Activated CD4-positive, alpha-beta T cell treated with anti-CD3 and anti-CD28 coated beads, Interleukin-2, Interleukin-6, amounts not matched to agents 100 ng/mL and 50 ng/mL, durations not matched to agents 16 hours and 8 hours (primary cell): ENCODE data around the gene CCER1.
"Not testable (repeated sequence)": the region's sequence is repeated elsewhere in the genome, so short reads cannot be mapped to it uniquely, and the experiment has no call there.

Experiments used
- DNase-seq: peaks from one replicate; pipeline ENCODE4 v3.0.0-alpha.2; 2020

CCER1 gene, protein sequence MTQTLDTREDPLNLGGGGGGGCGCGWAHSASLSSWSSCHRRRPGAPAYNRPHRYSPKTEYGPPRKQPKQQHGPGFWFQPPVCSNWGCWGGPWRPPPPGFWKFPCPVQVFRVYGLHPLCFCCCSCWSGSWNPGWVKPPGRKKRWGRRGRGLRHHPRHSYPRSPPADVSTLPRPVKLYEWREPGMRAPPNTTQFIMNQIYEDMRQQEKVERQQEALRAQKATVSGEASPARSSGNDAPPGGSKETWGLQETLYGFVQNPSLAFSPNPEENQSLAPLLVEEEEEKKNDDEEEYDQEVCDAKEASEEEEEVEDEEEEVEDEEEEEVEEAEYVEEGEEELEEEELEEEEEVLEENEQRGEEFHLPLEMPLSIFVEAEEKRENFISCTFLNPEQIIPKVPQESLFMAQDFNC

DNA sequence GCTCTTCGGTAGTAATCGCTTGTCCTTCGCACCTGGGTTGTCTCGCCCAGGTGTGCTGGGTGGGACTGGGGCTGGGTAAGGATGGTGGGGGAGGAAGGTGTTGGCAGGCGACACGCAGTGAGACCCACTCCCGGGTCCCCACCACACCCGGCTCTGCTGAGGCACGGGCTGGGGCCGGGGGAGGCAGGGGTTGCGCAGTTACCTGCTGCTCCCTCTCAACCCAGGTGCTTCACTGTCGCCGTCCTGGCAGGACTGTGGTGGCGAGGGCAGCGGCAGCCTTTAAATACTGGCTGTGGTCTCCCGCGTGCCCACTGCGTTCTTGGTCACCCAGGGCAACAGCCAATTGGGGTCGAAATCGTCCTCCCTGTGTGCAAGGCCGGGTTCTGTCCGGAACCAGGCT lies at the start of gene CCER1:
Gene CCER1 (minus strand): TSS at position 256 of the 400 bp plus-strand sequence. CDS start 434 bp downstream, outside the sequence.
- DNase-seq: no peak

DNA sequence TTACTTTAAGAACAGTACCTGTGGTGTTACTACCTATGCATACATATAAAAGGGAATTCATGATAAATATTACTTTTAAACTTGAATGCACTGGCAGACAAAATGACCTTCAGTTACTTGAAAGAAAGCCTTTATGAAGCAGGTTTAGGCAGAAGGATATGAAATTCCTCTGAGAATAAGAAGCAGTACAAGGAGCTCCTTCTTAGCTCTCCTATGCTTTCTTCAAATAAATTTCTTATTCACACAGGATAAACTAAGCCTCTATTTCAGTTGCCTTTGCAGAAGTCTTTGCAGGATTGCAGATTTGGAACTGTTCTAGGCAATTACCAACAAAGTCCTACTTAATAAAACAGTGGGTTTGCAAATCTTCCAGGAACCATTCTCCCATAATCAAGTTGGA lies 48.8 kb upstream of the CCER1 start:
- no peak for DNase-seq

DNA sequence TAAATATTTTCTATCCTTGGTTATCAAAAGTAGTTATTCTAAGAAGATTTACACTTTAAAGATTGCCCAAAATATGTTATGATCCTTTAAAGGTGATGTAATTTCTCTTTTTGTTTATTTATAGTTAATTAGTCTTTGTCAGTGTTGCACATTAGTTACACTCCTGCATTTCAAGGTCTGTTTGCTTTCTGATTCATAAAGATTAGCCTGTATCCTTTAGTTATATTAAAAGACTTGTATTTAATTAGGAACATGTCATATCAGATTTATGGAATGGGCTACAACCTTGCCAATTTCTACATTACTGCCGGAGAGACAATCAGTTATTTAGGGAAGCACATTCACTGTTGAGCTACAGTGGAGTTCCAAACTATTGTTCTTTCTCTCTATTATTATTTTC lies 46.3 kb upstream of the CCER1 start:
- no peak for DNase-seq

DNA sequence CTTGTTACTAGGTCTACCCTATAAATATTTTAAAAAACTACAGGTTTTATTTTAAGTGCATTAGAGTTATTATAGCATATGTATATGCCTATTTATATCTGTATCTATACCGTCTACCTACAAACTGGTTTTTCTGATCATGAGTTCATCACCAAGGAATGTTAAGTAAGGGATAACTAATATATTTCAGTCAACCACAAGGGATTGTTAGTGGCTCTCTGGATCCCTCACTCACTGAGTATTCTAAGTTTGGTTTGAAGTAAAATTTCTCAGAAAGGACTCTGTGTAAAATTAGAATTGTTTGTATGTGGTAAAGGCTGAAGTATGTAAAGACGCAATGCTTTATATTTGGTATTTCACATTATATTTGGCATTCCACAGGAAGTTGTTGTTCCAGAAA lies 45.0 kb upstream of the CCER1 start:
- DNase-seq: no peak

DNA sequence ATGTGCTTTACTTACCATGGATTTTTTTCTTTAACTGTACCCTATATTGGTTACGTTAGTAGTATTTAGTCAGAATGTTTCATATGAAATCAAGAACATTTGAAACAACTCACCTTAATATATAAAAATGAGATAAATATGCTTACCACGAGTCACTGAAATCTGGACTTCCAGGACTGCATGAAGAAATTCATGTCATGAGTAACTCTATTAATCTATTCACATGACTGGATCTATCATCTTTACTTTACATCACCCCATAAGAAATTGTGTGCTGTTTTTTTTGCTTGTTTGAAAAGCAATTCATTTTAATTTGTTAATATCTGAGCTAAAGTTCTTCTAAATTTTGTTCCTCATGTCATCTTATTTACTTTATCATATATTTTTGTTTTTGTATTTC lies 44.6 kb upstream of the CCER1 start:
- no peak for DNase-seq

DNA sequence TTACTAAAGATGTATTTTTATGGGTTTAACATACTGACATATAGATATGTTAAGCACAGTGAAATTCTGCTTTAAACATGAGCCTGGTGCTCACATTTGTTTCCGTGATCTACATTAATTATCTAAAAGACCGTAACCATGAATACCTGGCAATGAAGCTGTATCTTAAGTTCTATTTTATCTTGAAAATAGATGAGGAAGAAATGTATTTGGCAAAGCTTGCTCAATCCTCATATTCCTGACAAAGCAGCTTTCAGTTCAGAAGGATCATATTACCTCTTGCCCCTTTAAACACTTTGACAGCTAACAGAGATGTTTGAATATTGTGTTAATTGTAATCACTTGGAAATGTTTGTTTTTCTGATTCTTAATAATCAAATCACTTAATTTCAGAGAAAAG lies 40.0 kb upstream of the CCER1 start:
- DNase-seq: no peak

DNA sequence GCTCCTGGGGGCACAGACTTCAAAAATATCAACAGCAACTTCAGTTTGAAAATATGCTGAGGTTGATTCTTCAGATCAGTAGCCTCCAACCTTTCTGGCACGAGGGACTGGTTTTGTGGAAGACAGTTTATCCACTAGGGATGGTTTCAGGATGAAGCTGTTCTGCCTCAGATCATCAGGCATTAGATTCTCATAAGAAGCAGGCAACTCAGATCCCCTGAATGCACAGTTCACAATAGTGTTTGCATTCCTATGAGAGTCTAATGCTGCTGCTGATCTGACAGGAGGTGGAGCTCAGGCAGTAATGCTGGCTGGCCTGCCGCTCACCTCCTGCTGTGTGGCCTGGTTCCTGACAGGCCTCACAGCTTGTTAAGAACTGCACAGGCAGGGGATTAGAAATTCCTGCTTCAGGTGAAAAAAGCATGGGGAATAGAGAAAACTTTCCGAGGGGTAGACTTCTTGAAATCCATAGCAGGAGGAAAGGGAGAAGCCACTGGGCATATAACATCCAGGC lies 37.0 kb upstream of the CCER1 start:
- DNase-seq: no peak

DNA sequence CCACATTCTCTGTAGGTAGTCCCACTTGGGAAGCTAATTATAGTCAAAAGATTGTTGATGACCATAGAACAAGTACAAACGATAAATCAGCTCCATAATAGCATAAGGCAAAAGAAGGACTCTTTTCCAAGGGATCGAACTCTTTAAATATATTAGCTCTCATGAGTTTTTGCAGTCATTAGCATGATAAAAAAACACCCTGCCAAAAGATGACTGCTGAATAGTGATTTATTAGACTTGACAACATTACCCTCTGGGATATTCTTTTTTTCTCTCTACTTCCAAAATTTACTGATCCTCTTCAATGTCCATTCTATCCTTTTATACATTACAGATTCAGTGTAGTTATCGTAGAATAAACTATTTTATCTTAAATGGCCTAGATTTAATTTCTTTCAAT lies 35.6 kb upstream of the CCER1 start:
- no peak for DNase-seq

DNA sequence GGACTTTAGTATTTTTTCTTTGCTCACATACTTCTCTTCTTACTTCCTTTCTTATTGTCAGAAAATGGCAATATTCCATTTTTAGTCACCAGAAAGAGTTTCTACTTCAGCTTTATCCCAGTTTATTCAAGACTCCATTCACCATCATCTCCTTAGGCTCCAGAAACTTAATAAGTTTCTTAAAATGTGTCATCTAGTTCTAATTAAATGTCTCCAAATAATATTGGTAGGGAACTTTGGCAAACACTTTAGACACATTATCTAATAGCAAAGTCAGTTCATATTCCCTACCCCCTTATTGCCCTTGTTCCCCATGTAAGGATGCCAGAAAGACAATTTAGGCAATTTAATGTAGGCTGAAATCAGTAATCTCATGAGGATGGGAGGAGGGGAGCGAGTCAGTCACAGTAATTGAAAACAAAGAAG lies 34.7 kb upstream of the CCER1 start:
- no peak for DNase-seq

DNA sequence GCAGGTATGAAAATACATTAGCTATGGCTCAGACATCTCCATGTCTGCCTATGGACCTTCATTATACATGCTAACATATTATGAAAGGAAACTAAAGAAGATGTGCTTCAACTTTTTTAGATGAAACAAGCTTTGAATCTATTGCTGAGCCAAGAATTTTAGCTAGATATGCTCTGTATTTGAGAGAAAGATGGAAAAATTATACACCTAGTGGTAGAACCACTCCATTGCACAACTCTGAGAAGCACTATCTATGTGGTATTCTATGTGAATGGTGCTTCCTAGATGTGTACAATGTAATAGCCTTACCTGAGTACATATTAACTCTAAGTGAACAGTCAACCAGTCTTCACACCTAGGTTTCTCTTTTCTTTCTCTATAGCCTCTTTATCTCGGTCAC lies 32.5 kb upstream of the CCER1 start:
- DNase-seq: no peak

DNA sequence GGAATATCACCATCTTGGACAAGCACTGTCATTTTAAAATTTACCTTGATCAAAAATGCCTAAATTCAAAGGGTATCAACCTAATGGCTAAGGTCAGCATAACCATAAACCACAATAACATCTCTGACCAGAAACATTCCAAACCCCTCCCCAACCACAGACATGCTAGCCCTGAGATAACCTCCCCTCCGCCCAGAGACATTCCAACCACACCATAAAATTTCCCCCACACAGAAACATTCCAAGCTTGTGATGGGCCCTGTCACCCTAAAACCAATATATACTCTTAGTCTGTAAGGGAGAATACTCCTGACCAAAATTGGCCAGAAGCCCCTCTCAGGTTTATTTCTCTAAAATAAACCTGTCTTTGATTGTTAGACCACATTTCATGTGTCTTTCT lies 32.1 kb upstream of the CCER1 start:
- no peak for DNase-seq

DNA sequence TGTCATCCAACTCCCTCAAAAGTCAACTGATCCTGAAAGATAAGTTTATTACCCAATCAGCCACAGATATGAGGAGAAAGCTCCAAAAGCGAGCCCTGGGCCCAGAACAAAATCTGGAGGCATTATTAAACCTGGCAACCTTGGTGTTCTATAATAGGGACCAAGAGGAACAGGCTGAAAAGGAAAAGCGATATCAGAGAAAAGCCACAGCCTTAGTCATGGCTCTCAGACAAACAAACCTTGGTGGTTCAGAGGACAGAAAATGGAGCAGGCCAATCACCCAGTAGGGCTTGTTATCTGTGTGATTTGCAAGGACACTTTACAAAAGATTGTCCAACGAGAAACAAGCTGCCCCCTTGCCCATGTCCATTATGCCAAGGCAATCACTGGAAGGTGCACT lies 30.4 kb upstream of the CCER1 start:
- DNase-seq: not testable (repeated sequence)

DNA sequence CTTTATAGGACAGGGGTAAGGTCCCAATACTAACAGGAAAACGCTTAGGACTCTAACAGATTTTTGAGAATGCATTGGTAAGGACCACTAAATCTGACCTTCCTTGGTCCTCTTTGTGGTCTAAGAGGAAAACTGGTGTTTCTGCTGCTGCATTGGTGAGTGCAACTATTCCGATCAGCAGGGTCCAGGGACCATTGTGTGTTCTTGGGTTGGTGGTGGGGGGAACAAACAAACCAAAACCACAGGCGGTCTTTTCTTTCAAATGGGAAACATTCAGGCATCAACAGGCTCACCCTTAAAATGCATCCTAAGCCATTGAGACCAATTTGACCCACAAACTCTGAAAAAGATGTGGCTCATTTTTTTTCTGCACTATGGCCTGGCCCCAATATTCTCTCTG lies 29.1 kb upstream of the CCER1 start:
- DNase-seq: no peak

DNA sequence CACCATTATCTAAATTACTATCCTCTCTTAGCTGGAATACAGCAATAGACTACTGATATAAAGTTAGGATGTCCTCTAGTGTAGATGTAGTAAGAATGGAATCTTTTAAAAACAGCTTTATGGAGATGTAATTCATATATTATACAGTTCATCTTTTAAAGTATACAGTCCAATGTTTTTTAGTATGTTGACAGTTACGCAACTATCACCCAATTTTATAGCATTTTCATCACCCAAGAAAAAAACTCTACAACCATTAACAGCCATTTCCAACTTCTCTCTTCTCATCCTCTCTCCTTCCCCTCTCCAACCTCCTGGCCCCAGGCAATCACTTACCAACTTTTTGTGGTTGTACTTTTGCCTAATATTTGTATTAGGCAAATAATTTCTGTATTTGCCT lies 27.2 kb upstream of the CCER1 start:
- no peak for DNase-seq

DNA sequence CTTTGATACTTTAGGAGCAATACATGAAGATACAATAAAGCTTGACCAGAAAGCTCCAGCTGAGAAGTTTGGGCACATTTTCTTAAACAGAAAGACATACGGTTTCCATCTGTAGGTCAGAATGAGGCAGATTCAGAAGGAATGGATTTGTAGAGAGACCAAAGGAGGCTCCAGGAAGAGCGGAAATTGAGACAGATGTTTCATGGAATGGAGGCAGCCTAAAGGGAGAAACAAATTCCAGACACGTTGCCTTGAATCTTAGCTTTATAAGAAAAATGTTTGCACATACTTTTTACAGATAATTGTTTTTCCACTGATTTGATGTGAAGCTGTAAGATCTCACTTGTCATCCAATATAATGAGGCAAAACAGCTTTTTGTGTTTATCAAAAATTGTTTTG lies 25.0 kb upstream of the CCER1 start:
- DNase-seq: no peak

DNA sequence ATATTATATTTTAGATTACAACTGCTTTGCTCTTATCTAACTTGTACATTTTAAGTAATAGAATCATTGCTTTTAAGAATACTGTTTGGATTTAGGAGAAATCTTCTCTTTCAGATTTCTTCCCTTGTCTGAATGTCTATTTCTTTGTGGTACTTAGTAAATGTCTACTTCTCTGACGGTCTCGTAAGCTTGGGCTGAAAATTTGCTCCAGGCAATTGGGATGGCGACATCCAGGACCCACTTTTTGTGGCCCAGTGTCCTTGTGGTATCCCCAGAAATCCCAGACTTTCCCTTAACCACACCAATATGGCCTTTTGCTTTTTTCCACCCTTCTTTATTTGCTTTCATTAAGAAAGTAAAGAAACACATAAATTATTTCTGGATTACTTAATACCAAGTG lies 24.0 kb upstream of the CCER1 start:
- DNase-seq: no peak

DNA sequence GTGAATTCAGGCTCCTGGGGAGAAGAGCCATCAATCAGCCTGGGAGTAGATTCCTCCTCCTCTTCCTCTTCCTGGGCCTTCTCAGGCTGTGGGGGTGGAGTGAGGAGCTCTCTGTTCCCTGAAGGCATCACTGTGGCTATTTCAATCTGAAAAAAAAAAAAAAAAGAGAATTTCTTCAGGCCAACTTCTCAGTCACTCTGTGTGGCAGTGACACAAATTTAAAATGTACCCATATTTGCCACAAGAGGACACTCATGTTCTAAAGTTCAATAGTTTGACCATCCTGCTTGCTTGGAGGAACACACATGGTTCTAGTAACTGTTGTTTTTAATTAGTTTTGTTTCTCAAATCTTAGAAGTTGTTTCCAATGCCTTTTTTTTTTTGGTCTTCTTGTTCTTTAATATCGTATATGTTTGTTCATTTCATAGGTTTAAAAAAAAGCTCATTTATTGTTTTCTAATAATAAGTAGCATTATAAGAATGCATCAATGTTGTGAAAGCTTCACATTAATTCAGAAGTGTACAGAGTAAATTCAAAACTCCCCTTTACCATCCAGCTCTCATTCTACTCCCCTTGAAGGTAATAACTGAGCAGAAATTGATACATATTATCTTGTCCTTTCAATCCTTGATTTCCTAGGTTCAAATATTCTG lies 23.3 kb upstream of the CCER1 start:
- peak; percentile 35 for DNase-seq

DNA sequence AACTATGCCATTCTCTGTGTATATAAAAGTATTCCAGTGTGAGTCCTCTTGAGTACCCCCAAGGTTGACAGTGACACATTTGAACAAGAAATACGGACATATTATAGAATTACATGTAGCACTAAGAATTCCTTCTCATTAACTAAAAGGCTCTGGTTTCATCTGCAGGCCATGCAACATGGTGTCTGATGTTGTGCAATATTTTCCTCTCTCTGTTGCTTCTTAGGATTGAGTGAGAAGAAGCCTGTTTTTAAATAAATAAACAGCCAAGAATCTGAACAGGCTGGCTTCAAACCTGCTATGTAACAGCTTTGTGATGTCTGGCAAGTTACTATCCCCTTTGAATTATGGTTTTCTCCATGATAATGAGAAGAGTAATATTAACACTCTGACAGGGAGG lies 22.2 kb upstream of the CCER1 start:
- no peak for DNase-seq

DNA sequence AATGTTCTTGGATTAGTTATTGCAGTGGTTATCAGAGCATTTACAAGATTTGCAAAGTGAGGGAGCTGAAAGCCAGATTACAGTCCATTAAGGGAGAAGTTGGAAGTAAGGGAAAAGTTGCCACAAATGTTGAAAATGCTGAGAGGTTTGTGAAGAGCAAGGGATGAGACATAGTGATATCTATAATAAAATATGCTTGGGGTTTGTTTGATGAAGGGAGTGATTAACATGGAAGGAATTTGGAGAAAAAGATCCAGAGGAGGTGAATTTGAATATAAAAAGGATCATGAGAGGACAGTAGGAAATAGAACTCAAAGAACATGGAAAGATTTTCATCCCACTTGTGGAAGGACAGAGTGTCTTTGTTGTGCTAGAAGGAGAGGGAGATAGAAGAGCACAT lies 19.3 kb upstream of the CCER1 start:
- no peak for DNase-seq

DNA sequence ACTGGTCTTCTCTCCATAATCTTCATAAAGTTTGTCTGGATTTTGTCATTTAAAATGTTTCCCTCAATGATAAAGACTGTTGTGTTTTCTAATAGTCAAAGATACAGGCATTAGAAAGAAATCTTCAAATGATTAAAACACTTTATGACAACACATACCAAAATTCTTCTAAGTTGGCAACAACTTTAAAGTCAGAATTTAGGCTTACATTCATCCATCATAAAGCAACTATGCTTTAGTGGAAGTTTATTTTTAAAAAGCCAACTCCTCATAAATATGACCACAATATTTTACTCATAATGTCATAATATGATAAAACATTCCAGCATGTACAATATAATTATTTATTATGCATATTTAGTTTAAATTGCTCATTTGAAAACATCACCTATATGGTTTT lies 17.2 kb upstream of the CCER1 start:
- no peak for DNase-seq

DNA sequence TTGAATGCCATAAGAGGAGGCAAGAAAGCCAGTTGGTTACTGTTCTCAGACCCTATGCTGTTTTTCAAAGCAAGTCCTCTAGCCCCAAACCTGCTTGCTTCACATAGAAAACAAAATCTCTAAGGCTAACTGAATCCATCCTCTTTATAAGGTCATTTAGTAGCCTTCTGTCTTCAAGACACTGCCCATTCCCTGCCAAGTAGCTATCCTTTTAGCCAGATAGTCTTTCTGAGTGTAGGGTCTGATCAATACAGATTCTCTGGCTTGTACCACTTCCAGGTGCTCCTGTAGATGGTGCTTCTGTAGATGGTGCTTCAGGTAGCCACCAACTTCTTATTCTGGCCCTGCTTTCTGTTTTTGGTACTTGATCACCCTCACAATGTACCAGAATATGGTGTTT lies 15.9 kb upstream of the CCER1 start:
- DNase-seq: no peak

DNA sequence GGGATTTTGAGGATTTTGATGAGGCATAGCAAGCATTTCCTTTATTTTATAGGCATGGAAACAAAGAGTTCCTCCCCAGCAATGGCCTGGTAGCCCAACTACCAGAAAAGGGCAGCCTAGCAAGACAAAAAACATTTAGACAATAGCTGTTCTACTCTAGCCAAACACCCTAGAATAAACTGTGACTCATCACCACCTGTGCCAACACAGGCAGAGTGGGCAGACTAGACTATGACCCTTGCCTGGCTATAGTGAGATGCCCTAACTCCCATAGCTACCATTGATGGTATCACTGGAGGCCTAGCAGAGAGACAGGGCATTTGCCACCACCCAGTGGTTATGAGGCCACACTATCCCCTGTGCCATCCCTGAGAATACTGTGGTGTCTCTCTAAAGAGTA lies 15.5 kb upstream of the CCER1 start:
- no peak for DNase-seq

DNA sequence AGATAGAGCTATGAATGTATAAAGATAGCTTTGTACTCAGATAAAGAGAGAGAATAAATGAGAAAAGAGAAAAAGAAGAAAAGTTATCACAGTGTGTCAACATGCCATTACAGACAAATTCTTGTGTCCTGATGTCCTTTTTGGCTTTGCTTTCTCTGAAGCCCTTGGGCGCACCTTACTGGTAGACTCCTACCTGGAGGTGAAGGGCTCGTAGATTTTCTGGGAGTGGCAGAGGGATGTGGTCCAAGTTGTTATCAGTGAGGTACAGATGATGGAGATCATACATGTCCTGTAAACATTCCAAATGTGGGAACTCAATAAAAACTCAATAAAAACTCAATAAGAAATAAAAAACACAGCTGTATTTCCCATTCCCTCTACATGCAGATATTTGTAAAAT lies 14.9 kb upstream of the CCER1 start:
- no peak for DNase-seq

DNA sequence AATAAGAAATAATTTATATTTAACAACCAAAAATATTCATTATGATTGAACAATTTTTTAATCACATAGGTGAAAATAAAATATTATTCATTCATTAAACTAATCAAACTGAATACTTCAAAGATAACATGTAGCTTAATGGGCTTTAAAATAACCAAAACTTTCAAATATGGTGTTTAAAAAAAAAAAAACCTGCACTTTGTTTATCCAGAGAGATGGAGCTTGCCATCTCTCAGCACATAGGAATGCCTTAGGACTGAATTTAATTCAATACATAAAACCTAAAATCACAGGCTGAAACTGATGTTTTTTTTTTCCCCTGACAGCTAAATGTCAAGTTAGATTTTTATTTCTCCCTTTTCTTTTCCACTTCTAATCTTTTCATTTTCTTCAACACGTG lies 14.4 kb upstream of the CCER1 start:
- no peak for DNase-seq

DNA sequence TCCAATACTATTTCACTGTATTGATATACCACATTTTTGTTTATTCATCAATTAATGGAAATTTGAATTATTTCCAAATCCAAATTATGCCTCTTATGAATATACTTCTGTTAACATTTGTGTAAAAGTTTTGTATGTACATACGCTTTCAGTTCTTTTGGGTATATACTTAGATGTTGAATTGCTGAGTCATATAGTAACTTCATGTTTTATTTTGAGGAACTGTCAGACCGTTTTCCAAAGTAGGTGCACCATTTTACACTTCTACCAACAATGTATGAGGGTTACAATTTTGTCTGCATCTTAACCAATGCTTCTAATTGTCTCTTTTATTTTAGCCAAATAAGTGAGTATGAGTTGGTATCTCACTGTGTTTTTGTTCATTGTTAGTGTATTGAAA lies 10.2 kb upstream of the CCER1 start:
- DNase-seq: no peak
